Thoracic aorta (tissue), 2 donors: ENCODE results near the gene CYLD. TPM values are rescaled to one million over a fixed set of nuclear protein-coding genes. Genes with fewer than 3 reads are reported as not detected.

Experiments
- ATAC-seq: fragments of 150-250 bp; one replicate; pipeline ENCODE4 v1.8.0; 2017; ENCODE audit warnings: low read depth; ENCODE audit not compliant: insufficient number of reproducible peaks, low FRiP score
- DNase-seq: peaks from one replicate; pipeline ENCODE4 v3.0.0-alpha.2; 2020; ENCODE audit warnings: low spot score
- H3K27ac ChIP-seq, 2 donors: fragments of 200-600 bp; sonication (generic); 1 replicate in 1 of 2; 2 replicates in 1 of 2; pipeline ENCODE4 v1.5.1; 2016; ENCODE audit warnings: mild to moderate bottlenecking in 2 of 2, moderate library complexity in 2 of 2
- H3K27me3 ChIP-seq: fragments of 200-600 bp; sonication (generic); replicated peaks from 2 replicates; pipeline ENCODE4 v1.6.0; 2016; ENCODE audit warnings: mild to moderate bottlenecking; ENCODE audit not compliant: insufficient read depth
- H3K36me3 ChIP-seq: fragments of 200-600 bp; sonication (generic); one replicate; pipeline ENCODE4 v1.5.1; 2016
- H3K4me1 ChIP-seq, 2 donors: fragments of 200-600 bp; sonication (generic); 1 replicate in 1 of 2; 2 replicates in 1 of 2; pipeline versions ENCODE4 v1.5.1 to v1.6.0; 2016; ENCODE audit warnings: low read depth in 2 of 2, mild to moderate bottlenecking in 1 of 2; ENCODE audit not compliant: control insufficient read depth in 1 of 2
- H3K4me3 ChIP-seq: fragments of 200-600 bp; sonication (generic); 2 replicates; pipeline ENCODE4 v1.5.1; 2016; ENCODE audit warnings: mild to moderate bottlenecking
- H3K9me3 ChIP-seq: fragments of 200-600 bp; sonication (generic); 2 replicates; pipeline ENCODE4 v1.5.1; 2016
- total RNA-seq, 2 donors: library from RNA; depleted of rRNA; stranded (reverse); fragments of >200 nt; gene quantifications; one replicate each; pipeline versions ENCODE4 v1.1.0 to v1.2.3, GENCODE V29; 2016
- TF ChIP-seq, protein P1 (sequence below): fragments of 200-600 bp; sonication (generic); IDR thresholded peaks from one replicate; pipeline ENCODE4 v1.5.1; 2019; ENCODE audit warnings: antibody characterized with exemption

CYLD gene
- total RNA-seq, 2 donors from 2014 or later, result 53.9 to 91.9 TPM

DNA sequence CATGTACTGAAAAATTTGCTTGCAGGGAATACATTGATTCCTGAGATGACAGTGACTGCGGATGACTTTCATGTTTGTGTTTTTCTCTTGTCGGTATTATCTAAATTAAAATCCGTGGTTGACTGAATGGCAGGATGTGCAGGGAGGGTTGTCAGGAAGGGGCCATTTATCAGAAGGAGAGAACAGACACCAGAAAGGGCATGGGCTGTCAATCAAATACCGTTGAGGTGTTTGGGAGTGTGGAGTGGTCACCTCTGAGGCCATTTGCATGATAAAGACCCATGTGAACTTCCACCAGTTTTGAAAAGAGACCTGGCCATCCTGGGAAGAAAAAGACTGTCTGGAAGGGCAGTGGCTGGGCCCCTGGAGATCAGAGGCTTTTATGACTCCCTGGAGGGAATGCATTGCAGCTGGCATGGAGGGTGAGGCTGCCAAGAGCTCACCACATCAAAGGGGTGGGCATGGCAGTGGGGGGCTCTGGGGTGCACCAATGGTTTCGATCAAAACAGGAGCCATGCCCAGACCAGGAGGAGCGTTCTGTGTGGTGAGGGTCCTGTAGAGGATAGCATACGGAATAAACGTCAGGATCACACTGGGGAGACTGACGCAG, 67.1 kb downstream of the CYLD start:
- no peaks in the 10 kb centered on the region for H3K36me3 ChIP-seq
- no peaks in the 10 kb centered on the region for H3K9me3 ChIP-seq
- H3K27me3 ChIP-seq, result no peaks in the 10 kb centered on the region
- ATAC-seq (no peak), DNase-seq (no peak)
- peaks cover 0 to 17% of the 10 kb centered on the region in 2 donors for H3K4me1 ChIP-seq
- TF ChIP-seq, protein P1, sequence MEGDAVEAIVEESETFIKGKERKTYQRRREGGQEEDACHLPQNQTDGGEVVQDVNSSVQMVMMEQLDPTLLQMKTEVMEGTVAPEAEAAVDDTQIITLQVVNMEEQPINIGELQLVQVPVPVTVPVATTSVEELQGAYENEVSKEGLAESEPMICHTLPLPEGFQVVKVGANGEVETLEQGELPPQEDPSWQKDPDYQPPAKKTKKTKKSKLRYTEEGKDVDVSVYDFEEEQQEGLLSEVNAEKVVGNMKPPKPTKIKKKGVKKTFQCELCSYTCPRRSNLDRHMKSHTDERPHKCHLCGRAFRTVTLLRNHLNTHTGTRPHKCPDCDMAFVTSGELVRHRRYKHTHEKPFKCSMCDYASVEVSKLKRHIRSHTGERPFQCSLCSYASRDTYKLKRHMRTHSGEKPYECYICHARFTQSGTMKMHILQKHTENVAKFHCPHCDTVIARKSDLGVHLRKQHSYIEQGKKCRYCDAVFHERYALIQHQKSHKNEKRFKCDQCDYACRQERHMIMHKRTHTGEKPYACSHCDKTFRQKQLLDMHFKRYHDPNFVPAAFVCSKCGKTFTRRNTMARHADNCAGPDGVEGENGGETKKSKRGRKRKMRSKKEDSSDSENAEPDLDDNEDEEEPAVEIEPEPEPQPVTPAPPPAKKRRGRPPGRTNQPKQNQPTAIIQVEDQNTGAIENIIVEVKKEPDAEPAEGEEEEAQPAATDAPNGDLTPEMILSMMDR, result no peak
- no peak overlapping the region for H3K4me3 ChIP-seq
- no peak overlapping the region for H3K27ac ChIP-seq

DNA sequence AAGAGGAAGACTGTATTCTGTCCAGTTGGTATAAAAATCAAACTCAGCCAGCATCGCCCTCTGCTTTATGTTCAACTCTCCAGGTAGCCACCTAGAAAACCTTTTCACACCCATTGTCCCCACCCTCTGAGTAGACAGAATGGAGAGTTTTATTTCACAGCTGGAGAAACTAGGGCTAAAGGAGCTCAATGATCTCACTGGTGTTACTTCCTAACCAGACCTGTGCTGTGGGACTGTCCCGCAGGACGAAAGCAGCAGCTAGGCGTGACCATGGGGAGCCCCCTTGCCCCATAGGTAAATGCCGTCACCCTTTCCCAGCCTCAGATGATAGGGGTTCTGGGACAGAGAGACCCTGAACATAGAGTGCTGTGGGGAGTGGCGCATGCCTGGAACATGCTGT, 67.7 kb downstream of the CYLD start:
- no peak for DNase-seq
- ATAC-seq, result no peak

DNA sequence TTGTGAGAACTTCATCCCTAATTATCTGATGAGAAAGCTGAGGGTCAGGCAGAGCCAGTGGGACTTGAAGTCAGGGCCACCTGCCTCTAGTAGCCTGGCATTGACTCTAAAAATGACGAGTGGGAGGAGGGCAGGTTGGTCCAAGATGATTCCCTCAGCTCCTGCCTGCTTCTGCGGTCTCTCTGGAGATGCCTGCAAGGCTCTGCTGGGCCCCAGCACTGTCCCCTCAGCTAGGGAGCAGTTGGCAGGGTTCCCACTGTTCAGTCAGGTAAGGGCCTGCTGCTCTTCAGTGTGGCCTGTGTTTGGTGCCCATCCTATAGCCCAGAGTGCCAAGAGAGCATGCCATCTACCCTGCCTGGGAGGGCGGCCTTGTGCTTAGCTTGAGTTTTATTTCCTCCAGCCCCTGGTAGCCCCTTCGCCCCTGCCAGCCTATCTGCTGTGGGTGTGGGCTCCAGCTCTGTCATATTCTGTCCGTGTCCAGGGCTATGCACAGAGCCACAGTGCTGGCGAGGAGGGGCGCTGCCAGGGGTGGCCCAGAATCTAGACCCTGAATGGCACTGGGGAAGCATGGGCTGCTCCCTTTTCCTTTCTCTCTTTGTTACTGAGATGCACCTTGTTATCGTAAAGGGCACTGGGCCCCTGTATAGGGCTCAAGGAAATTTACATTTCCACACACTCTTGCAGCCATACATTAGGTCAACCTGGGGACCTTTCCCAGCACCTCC, 68.5 kb downstream of the CYLD start:
- Histone ChIP-seq H3K27ac (no peak overlapping the region), H3K36me3 (no peaks in the 10 kb centered on the region), H3K9me3 (no peaks in the 10 kb centered on the region), H3K4me3 (no peak overlapping the region), H3K4me1 (peaks cover 0 to 17% of the 10 kb centered on the region in 2 donors), H3K27me3 (no peaks in the 10 kb centered on the region)
- TF ChIP-seq, protein P1, result no peak
- no peak for ATAC-seq
- no peak for DNase-seq

More for the DNA sequence above, 67.7 kb downstream of the CYLD start:
- H3K4me3 ChIP-seq, result no peak overlapping the region
- peaks cover 0 to 17% of the 10 kb centered on the region in 2 donors for H3K4me1 ChIP-seq
- H3K9me3 ChIP-seq, result no peaks in the 10 kb centered on the region
- H3K27me3 ChIP-seq, result no peaks in the 10 kb centered on the region
- no peaks in the 10 kb centered on the region for H3K36me3 ChIP-seq
- no peak overlapping the region for H3K27ac ChIP-seq
- TF ChIP-seq, protein P1, result no peak

DNA sequence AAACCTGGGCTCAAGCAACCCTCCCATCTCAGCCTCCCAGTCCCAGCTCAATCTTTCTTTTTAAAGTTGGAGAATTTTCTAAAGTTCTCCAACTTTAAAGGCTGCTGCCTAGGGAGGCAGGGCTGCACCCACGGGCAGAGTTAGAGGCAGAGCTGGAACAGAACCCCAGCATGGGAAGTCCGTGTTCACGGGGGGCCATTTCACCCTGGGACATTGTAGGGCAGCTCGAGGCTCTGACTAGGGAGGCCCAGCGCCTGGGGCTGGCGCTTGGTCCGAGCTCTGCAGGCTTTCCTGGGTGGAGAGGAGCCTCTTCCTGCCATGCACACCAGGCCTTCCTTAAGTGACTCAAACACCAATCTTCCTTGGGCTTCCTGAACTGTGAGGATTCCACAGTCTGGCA, 70.2 kb downstream of the CYLD start:
- Histone ChIP-seq H3K27ac (no peak overlapping the region), H3K27me3 (no peaks in the 10 kb centered on the region), H3K4me3 (no peak overlapping the region), H3K4me1 (peaks cover 0 to 11% of the 10 kb centered on the region in 2 donors), H3K9me3 (no peaks in the 10 kb centered on the region), H3K36me3 (no peaks in the 10 kb centered on the region)
- DNase-seq (no peak), ATAC-seq (no peak)
- TF ChIP-seq, protein P1, result no peak

DNA sequence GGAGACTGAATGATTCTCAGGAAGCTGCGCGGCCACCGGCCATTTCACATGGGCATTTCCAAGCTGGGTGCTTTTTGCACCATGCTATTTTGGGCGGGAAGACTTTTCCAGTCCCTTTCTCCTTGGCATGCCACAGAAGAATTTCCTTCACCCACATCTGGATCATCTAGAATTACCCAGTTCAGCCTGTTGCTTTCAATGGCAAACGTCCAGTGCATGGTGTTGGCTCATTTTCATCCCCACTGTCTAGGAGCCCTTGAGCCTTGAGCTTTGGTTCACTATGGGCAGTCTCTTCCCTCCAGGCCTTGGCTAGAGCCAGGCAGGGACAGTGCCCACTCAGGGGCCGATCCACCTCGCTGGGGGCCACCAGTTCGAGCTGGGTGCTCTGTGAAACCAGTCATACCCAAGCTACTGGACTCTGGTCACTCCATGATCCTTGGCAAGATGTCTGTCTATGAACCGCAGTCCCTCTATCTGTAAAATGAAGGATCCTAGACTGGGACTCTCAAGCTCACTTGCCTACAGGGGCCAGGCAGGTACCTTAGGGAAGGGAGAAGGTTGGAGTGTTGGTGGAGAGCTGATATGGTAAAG, 71.1 kb downstream of the CYLD start:
- no peak overlapping the region for H3K4me3 ChIP-seq
- DNase-seq, result no peak
- no peaks in the 10 kb centered on the region for H3K27me3 ChIP-seq
- ATAC-seq, result no peak
- TF ChIP-seq, protein P1, result no peak
- peaks cover 0 to 11% of the 10 kb centered on the region in 2 donors for H3K4me1 ChIP-seq
- H3K9me3 ChIP-seq, result no peaks in the 10 kb centered on the region
- no peaks in the 10 kb centered on the region for H3K36me3 ChIP-seq
- H3K27ac ChIP-seq, result no peak overlapping the region
